Gastrocnemius medialis (tissue), 4 donors: ENCODE results near the gene PROK2.

Experiments used
- POLR2A ChIP-seq, 2 donors: fragments of 450-650 bp; IDR thresholded peaks; one replicate each; pipeline ENCODE4 v1.6.1; 2017; ENCODE audit warnings: antibody characterized with exemption in 2 of 2, mild to moderate bottlenecking in 2 of 2, moderate library complexity in 2 of 2
- TF ChIP-seq, protein P1 (sequence below), 5 experiments: fragments of 450-650 bp in 3 of 5; fragments of 200-600 bp in 2 of 5; sonication (generic) in 2 of 5; IDR thresholded peaks in 4 of 5; conservative IDR thresholded peaks in 1 of 5; 1 replicate in 4 of 5; 2 replicates in 1 of 5; pipeline ENCODE4 v1.5.1; 2016 to 2019; ENCODE audit warnings: antibody characterized with exemption in 5 of 5, mild to moderate bottlenecking in 3 of 5, moderate library complexity in 3 of 5

DNA sequence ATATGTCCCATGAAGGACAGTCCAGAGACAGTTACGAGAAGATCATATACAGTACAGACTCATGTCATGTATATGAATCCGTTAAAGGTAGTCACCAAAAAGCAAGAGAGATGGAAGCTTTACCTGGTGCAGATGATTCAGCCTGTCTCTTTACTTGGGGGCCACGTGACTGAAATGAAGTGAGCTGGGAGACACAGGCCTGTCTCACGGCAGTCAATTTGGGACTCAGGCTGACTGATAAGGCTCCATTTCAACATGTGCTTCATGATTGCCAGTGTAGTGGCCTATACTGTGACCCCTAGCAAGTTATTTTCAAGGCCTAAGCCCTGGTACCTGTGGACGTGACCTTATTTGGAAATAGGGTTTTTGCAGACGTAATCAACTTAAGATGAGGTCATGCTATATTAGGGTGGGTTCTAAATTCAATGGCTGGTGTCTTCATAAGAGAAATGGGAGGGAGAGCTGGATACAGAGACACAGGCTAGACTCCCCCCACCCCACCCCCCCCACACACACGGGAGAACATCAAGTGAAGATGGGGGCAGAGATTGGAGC is 3.0 kb upstream of the PROK2 start:
- TF ChIP-seq, protein P1, sequence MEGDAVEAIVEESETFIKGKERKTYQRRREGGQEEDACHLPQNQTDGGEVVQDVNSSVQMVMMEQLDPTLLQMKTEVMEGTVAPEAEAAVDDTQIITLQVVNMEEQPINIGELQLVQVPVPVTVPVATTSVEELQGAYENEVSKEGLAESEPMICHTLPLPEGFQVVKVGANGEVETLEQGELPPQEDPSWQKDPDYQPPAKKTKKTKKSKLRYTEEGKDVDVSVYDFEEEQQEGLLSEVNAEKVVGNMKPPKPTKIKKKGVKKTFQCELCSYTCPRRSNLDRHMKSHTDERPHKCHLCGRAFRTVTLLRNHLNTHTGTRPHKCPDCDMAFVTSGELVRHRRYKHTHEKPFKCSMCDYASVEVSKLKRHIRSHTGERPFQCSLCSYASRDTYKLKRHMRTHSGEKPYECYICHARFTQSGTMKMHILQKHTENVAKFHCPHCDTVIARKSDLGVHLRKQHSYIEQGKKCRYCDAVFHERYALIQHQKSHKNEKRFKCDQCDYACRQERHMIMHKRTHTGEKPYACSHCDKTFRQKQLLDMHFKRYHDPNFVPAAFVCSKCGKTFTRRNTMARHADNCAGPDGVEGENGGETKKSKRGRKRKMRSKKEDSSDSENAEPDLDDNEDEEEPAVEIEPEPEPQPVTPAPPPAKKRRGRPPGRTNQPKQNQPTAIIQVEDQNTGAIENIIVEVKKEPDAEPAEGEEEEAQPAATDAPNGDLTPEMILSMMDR (IDR thresholded peaks at IDR 0.05 in 4 of 5, conservative IDR thresholded peaks at IDR 0.05 in 1 of 5) = no peak
- no peak for TF ChIP-seq POLR2A (IDR thresholded peaks at IDR 0.05)
